Panc1 (cell line): ENCODE measurements around the gene MICAL1. TPM values are rescaled to one million over a fixed set of nuclear protein-coding genes. Genes with fewer than 3 reads are reported as not detected.

Experiments
- ATAC-seq: fragments of 200-7000 bp; cut with Tn5 transposase; 2 replicates; pipeline ENCODE4 v1.9.1; 2020; ENCODE audit warnings: mild to moderate bottlenecking, moderate library complexity
- BruUV-seq: library from RNA; stranded (reverse); fragments of 400-500 nt; replicated peaks from 2 replicates; lab custom pipeline; 2021; lab: Mats Ljungman, UMichigan
- CTCF ChIA-PET: fragments of 300-600 bp; sonication (Branson Sonifier 250); formaldehyde crosslinking; loops from one replicate; lab custom pipeline; 2022; ENCODE audit warnings: antibody characterized with exemption; lab: Charles Lee
- POLR2A ChIA-PET: fragments of 300-600 bp; sonication (Branson Sonifier 250); formaldehyde crosslinking; loops from one replicate; lab custom pipeline; 2022; ENCODE audit warnings: antibody characterized with exemption; lab: Charles Lee
- DNase-seq: peaks from one replicate; pipeline ENCODE4 v3.0.0-alpha.2; 2010; ENCODE audit warnings: low read depth, low spot score
- H3K27ac ChIP-seq: 2 replicates; pipeline ENCODE4 v1.5.1; 2011; ENCODE audit warnings: mild to moderate bottlenecking, low read length, inconsistent platforms
- H3K27me3 ChIP-seq: fragments of 200-500 bp; sonication (Bioruptor generic); 2 replicates; pipeline ENCODE4 v1.6.0; 2014; ENCODE audit warnings: low read length, inconsistent platforms; ENCODE audit not compliant: control insufficient read depth, insufficient read depth
- H3K36me3 ChIP-seq: fragments of 200-500 bp; sonication (Bioruptor generic); 2 replicates; pipeline ENCODE4 v1.5.1; 2014; ENCODE audit warnings: inconsistent platforms, mild to moderate bottlenecking, low read length, moderate library complexity; ENCODE audit not compliant: control insufficient read depth, insufficient read depth
- H3K4me1 ChIP-seq: 2 replicates; pipeline ENCODE4 v1.5.1; 2011; ENCODE audit warnings: inconsistent platforms, mild to moderate bottlenecking, low read length, moderate library complexity; ENCODE audit not compliant: control insufficient read depth, insufficient read depth
- H3K4me3 ChIP-seq, 2 experiments: 2 replicates each; pipeline ENCODE4 v1.5.1; 2011 to 2012; ENCODE audit warnings: low read depth in 2 of 2, low read length in 2 of 2, mild to moderate bottlenecking in 2 of 2, inconsistent platforms in 1 of 2, moderate library complexity in 1 of 2
- H3K9me3 ChIP-seq: fragments of 200-500 bp; sonication (Bioruptor generic); 2 replicates; pipeline ENCODE4 v1.5.1; 2014; ENCODE audit warnings: low read depth, mild to moderate bottlenecking, inconsistent platforms, low read length, moderate library complexity; ENCODE audit not compliant: control insufficient read depth, insufficient read depth
- POLR2AphosphoS5 ChIP-seq: IDR thresholded peaks from 2 replicates; pipeline ENCODE4 v1.6.1; 2012; ENCODE audit warnings: mild to moderate bottlenecking, low read depth, low read length, moderate library complexity
- REST ChIP-seq, 2 experiments: IDR thresholded peaks; 2 replicates each; pipeline ENCODE4 v1.6.1; 2011 to 2012; ENCODE audit warnings: low read depth in 2 of 2, control low read depth in 1 of 2, low read length in 1 of 2, mild to moderate bottlenecking in 1 of 2, moderate library complexity in 1 of 2; ENCODE audit not compliant: insufficient read depth in 1 of 2
- SIN3A ChIP-seq: IDR thresholded peaks from 2 replicates; pipeline ENCODE4 v1.6.1; 2012; ENCODE audit warnings: low read depth, mild to moderate bottlenecking, low read length, moderate library complexity, borderline replicate concordance; ENCODE audit not compliant: insufficient read depth
- TCF7L2 ChIP-seq: IDR thresholded peaks from 2 replicates; pipeline ENCODE4 v1.6.1; 2011; ENCODE audit warnings: mild to moderate bottlenecking, low read depth, low read length, inconsistent platforms
- in situ Hi-C: cut with HindIII; loops from 2 replicates; pipeline ENCODE4 v1.10.0; 2016; ENCODE audit warnings: low sequenced_read_pairs, low pct_unique_long_range_greater_than_20kb
- intact Hi-C: fragments of 100-400 bp; cut with micrococcal nuclease; formaldehyde crosslinking; loops from one replicate; pipeline ENCODE4 v1.10.0; 2022; ENCODE audit not compliant: unreplicated experiment
- total RNA-seq: library from RNA; stranded (reverse); gene quantifications from one replicate; pipeline ENCODE4 v1.2.1, GENCODE V29; 2021; ENCODE audit not compliant: unreplicated experiment
- TF ChIP-seq, protein P1 (sequence below): fragments of 450-650 bp; IDR thresholded peaks from 2 replicates; pipeline ENCODE4 v1.5.1; 2017; ENCODE audit warnings: mild to moderate bottlenecking

Gene MICAL1
- total RNA-seq, 1 experiment from 2014 or later: 64.5 TPM

- no TSS peak for BruUV-seq
- intact Hi-C loops: no loop called here
- peaks cover 11% of the 10 kb centered on the region for H3K4me1 ChIP-seq
- H3K27ac ChIP-seq: no peak overlapping the region
- POLR2A ChIA-PET: no interaction called here
- DNase-seq (no peak), ATAC-seq (no peak)
- H3K36me3 ChIP-seq: no peaks in the 10 kb centered on the region
- no peak overlapping the region for H3K4me3 ChIP-seq
- H3K27me3 ChIP-seq: no peaks in the 10 kb centered on the region
- CTCF ChIA-PET: no interaction called here
- in situ Hi-C loops: no loop called here
- H3K9me3 ChIP-seq: no peaks in the 10 kb centered on the region
- TF ChIP-seq, protein P1, sequence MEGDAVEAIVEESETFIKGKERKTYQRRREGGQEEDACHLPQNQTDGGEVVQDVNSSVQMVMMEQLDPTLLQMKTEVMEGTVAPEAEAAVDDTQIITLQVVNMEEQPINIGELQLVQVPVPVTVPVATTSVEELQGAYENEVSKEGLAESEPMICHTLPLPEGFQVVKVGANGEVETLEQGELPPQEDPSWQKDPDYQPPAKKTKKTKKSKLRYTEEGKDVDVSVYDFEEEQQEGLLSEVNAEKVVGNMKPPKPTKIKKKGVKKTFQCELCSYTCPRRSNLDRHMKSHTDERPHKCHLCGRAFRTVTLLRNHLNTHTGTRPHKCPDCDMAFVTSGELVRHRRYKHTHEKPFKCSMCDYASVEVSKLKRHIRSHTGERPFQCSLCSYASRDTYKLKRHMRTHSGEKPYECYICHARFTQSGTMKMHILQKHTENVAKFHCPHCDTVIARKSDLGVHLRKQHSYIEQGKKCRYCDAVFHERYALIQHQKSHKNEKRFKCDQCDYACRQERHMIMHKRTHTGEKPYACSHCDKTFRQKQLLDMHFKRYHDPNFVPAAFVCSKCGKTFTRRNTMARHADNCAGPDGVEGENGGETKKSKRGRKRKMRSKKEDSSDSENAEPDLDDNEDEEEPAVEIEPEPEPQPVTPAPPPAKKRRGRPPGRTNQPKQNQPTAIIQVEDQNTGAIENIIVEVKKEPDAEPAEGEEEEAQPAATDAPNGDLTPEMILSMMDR: no peak
- TF ChIP-seq SIN3A (no peak), POLR2AphosphoS5 (no peak), TCF7L2 (no peak), REST (IDR thresholded peaks at IDR 0.05; ENCODE audit: insufficient read depth in 1 of 2, low read depth in 2 of 2, low read length in 1 of 2) (no peak)
Observed at GRCh38 chr6:109417646-109418045, 37.9 kb downstream of the MICAL1 start.

- DNase-seq (no peak), ATAC-seq (no peak)
- H3K27ac ChIP-seq: no peak overlapping the region
- in situ Hi-C loops (no loop called here), intact Hi-C loops (no loop called here)
- H3K36me3 ChIP-seq: no peaks in the 10 kb centered on the region
- no peak overlapping the region for H3K4me3 ChIP-seq
- H3K27me3 ChIP-seq: no peaks in the 10 kb centered on the region; the same call in 1 of the 2 replicates
- H3K9me3 ChIP-seq: no peaks in the 10 kb centered on the region
- no TSS peak for BruUV-seq
- ChIA-PET CTCF (no interaction called here), POLR2A (no interaction called here)
- TF ChIP-seq, protein P1: no peak
- no peak for TF ChIP-seq REST (IDR thresholded peaks at IDR 0.05; ENCODE audit: insufficient read depth in 1 of 2, low read depth in 2 of 2, low read length in 1 of 2)
- TF ChIP-seq SIN3A: no peak
- no peak for TF ChIP-seq POLR2AphosphoS5
- no peak for TF ChIP-seq TCF7L2
- no peaks in the 10 kb centered on the region for H3K4me1 ChIP-seq
Observed at GRCh38 chr6:109411034-109411433, 44.5 kb downstream of the MICAL1 start.
